SH-SY5Y (cell line): ENCODE results near the gene ZC3H18.

ENCODE experiments used
- GATA2 ChIP-seq: IDR thresholded peaks from 2 replicates; pipeline ENCODE4 v1.6.1; 2011; ENCODE audit warnings: mild to moderate bottlenecking, low read depth, low read length
- GATA3 ChIP-seq: IDR thresholded peaks from 2 replicates; pipeline ENCODE4 v1.6.1; 2011; ENCODE audit warnings: low read depth, mild to moderate bottlenecking, low read length, moderate library complexity

ZC3H18 gene

GRCh38 chr16:88575251-88575650 lies 5.0 kb downstream of the ZC3H18 start:
- TF ChIP-seq GATA2 (no peak), GATA3 (no peak)

DNA sequence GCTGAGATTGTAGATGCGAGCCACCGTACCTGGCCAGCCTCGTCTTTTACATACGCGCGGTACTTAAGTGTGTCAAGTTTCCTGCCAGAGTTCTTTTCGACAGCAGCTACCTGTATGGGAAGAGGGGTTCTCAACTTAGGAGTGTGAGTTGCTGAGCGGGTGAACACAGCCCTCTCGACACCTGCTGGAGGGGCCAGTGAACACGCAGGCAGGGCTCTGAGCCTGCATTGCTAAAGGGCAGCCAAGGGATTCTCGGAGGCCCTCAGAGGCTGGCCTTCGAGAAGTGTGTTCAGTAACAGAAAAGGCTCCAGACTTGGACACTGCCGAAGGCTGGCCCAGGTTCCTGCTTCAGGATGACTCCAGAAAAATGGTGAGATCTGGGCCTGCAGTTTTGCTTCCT lies 6.1 kb downstream of the ZC3H18 start:
- no peak for TF ChIP-seq GATA2
- TF ChIP-seq GATA3: no peak

- TF ChIP-seq GATA3 (no peak), GATA2 (no peak)
Measured at GRCh38 chr16:88577166-88577565, 7.0 kb downstream of the ZC3H18 start.

- no peak for TF ChIP-seq GATA2
- TF ChIP-seq GATA3: no peak
Measured at GRCh38 chr16:88578446-88579313, 8.5 kb downstream of the ZC3H18 start.

DNA sequence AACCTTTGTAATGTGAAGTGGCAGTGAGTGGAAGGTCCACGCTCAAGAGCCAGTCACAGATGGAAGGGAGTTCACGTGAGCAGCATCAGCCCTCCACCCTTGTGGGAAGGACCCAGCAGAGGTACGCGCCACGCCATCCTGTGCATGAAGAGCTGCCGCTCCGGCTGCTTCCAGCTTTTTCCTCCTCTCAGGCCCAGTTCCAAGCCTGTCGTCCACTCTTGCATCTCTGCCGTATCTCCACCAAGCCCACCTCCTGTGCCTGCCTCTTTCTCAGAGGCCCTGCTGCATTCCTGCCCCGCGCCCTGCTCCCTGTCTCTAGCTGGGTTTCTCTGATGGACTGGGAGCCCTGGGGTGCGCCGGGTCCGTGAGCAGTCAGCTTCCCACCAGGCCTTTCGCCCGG lies 10.2 kb downstream of the ZC3H18 start:
- no peak for TF ChIP-seq GATA3
- no peak for TF ChIP-seq GATA2

GRCh38 chr16:88581033-88581432 lies 10.8 kb downstream of the ZC3H18 start:
- TF ChIP-seq GATA2 (no peak), GATA3 (no peak)

DNA sequence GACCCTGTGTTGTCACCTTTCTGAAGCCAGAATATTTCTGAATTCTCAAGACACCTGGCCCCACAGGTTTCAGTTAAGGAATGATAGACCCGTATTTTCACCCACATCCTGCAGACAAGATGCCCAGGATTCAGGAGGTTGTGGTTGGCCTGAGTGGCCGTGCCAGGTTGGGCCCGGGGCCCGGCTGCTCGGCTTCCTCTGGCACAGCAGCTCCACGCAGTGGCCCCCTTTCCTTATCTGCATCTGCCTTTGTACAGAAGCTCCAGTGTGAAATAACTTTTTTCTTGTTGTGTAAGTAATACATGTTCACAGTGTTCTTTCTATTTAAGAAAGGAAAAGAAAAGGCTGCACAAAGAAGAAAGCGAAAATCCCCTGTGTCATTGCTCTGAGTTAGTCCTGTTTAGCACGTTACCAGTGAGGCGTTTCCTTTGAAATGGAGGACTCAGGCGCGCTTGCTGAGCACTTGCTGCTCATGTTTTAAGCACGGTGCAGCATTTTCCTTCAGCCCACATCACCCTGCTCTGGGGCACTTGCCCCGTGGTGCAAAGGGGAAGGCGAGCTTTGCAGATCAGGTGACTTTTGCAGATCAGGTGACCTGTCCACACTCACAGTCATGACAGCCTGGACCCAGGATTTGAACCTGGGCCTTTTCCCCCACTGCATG lies 12.8 kb downstream of the ZC3H18 start:
- TF ChIP-seq GATA3 (no peak), GATA2 (no peak)

DNA sequence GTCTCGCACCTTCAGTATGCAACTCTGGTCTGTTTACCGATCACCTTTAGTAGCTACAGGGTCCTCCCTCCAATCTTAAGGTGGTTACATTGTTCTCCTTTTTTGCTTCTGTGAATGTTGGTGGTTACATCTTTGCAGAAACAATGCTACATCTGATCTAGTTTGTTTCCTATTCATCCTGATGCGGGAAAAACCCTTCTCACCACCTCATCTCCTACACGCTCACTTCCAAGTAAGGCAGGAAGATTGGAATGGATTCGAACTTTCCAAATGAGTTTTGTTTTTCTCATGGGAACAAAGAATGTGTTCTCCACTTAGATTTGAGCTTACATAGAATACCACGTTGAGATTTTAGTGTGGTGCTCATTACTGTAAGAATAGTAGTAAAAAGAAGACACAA lies 14.5 kb downstream of the ZC3H18 start:
- TF ChIP-seq GATA2 (no peak), GATA3 (no peak)

DNA sequence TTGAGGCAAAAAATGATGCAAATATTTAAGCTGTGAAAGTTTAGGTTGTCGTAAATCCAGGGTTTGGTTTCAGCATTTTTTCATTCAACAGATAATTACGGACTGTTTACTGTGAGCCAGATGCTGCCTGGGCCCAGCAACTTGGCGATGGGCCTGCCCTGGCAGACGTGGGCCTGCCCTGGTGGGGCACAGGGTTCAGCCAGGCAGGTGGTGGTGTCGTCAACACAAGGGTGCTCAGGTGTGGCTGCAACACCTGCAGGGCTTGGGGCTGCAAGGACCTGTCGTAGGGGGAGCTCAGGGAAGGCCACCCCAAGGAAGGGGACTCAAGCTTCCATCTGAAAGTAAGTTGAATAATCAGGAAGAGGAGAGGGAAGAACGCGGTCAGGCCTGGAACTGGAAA lies 15.1 kb downstream of the ZC3H18 start:
- TF ChIP-seq GATA2 (no peak), GATA3 (no peak)

DNA sequence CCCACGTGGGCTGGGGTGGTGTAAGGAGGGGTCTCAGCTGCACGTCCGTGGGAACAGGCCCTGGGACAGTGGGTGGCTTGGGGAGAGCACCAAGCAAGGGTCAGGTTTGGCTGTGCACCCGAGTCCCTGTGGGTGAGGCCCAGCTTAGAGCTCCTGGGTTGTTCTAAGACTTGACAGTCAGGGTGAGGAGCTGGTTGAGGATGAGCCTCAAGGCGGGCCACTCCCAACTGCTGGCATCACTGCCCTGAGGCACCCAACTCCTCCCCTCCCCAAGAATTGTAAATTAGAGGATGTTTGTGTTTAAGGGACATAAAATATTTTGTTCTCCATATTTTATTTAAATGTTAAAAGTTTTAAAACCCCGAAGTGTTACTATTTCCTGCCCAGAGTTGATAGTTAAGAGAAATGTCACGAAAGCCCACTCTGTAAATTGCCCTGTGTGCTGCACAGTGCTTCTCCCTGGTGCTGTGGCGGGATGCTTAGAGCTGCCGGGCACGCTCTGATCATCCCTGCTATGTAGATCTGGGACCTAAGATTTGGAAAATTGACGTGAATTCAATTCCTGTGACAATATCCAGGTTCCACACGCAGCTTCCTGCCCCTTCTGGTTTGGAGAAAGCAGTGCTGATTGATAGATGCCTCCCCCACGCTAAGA lies 15.9 kb downstream of the ZC3H18 start:
- TF ChIP-seq GATA3 (no peak), GATA2 (no peak)

DNA sequence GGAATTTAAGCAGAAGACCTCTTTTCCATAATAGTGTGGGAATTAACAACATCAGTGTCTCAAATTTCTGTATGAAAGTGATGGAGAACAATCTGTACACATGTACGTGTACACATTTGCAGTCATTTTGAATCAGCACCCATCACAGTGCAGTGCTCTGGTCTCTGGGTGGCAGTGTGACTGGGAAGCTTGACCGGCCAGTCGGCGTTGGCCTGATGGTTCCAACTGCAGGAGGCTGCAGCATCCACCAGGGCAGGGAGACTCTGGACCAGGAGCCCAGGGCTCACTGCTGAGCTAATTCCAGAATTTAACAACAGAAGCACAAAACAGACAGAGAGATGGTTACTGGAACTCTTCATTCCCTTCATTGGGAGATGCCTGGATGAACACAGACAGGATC lies 17.9 kb downstream of the ZC3H18 start:
- TF ChIP-seq GATA3 (no peak), GATA2 (no peak)

DNA sequence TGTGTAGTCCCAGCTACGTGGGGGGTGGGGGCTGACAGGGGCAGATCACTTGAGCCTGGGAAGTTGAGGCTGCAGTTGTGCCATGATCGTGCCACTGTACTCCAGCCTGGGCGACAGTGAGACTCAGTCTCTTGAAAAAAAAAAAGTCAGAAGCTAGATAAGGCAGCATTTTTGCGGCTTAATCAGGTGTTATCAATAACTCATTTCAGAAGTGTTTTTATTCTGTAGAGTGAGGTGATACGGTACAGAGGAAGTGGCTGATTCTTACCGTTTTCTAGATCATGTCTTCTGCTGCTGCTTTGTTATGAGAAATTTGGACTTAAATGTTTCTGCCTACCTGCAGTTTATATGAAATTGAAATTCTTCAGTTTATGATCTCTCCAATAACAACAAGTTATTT lies 18.6 kb downstream of the ZC3H18 start:
- no peak for TF ChIP-seq GATA2
- TF ChIP-seq GATA3: no peak

- TF ChIP-seq GATA2: no peak
- TF ChIP-seq GATA3: no peak
Measured at GRCh38 chr16:88589441-88589840, 19.2 kb downstream of the ZC3H18 start.

DNA sequence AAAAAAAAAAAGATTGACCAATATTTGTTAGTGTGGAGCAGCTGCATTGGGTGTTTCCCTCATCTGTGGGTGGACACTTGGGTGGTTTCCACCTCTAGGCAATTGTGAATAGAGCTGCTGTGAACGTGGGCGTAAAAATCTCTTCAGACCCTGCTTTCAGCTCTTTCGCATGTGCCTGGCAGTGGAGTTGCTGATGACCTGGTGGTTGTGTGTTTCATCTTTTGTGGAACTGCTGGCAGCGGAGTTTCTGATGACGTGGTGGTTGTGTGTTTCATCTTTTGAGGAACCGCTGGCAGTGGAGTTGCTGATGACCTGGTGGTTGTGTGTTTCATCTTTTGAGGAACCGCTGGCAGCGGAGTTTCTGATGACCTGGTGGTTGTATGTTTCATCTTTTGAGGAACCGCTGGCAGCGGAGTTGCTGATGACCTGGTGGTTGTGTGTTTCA lies 21.4 kb downstream of the ZC3H18 start:
- TF ChIP-seq GATA3 (no peak), GATA2 (no peak)
